Diencephalon (tissue), 1 donor: Measurements from ENCODE around the gene ZNF460. TPM values are rescaled to one million over a fixed set of nuclear protein-coding genes. Genes with fewer than 3 reads are reported as not detected.

Source experiments
- total RNA-seq: library from RNA; depleted of rRNA; stranded (reverse); fragments of >200 nt; gene quantifications from one replicate; pipeline ENCODE4 v1.2.3, GENCODE V29; 2014

Gene ZNF460
- total RNA-seq, result 128 TPM

GRCh38 chr19:57280165-57280961 is at the start of gene ZNF460:
TSS of gene ZNF460 (plus strand) at chr19:57280485. CDS start at chr19:57280807, 322 bp downstream.

GRCh38 chr19:57240311-57241090 is 39.8 kb upstream of the ZNF460 start, which contains the start of gene ZNF805:
TSS of gene ZNF805 (plus strand) at chr19:57240632. CDS start at chr19:57240892, 260 bp downstream.

GRCh38 chr19:57320180-57321084 is 40.1 kb downstream of the ZNF460 start, which contains the start of gene ZNF543:
TSS of gene ZNF543 (plus strand) at chr19:57320472. CDS start at chr19:57320854, 382 bp downstream.

Other genes with a start within 250 kb of the ZNF460 start
- gene USP29, start 160.5 kb upstream of the ZNF460 start, total RNA-seq, result not detected
- gene ZIM3, start 135.3 kb upstream of the ZNF460 start, total RNA-seq, result not detected
- not detected for gene DUXA, start 113.0 kb upstream of the ZNF460 start, total RNA-seq
- 30.4 TPM for gene ZNF264, start 89.0 kb upstream of the ZNF460 start, total RNA-seq
- 0.69 TPM for gene AURKC, start 49.5 kb upstream of the ZNF460 start, total RNA-seq
- 30.2 TPM for gene ZNF805, start 39.9 kb upstream of the ZNF460 start, total RNA-seq
- gene ZNF543, start 40.0 kb downstream of the ZNF460 start, total RNA-seq, result 26.5 TPM
- 19.8 TPM for gene ZNF304, start 70.8 kb downstream of the ZNF460 start, total RNA-seq
- 20.5 TPM for gene TRAPPC2B, start 83.1 kb downstream of the ZNF460 start, total RNA-seq
- gene ZNF547, start 83.1 kb downstream of the ZNF460 start, total RNA-seq, result 7.8 TPM
- 35.1 TPM for gene ZNF548, start 109.4 kb downstream of the ZNF460 start, total RNA-seq
- 30.7 TPM for gene ZNF17, start 130.7 kb downstream of the ZNF460 start, total RNA-seq
- gene ZNF749, start 154.8 kb downstream of the ZNF460 start, total RNA-seq, result 33.9 TPM
- gene VN1R1, start 176.7 kb downstream of the ZNF460 start, total RNA-seq, result 5.5 TPM
- gene ZNF772, start 197.1 kb downstream of the ZNF460 start, total RNA-seq, result 66.7 TPM
- gene ZNF419, start 207.3 kb downstream of the ZNF460 start, total RNA-seq, result 21.7 TPM
- 18.7 TPM for gene ZNF773, start 219.5 kb downstream of the ZNF460 start, total RNA-seq
- 19.6 TPM for gene ZNF549, start 246.9 kb downstream of the ZNF460 start, total RNA-seq